ENCODE data around the gene FRYL. TPM values are rescaled to one million over a fixed set of nuclear protein-coding genes. Genes with fewer than 3 reads are reported as not detected.

The FRYL gene
- total RNA-seq, 1 experiment from 2014 or later = 45.8 TPM

DNA sequence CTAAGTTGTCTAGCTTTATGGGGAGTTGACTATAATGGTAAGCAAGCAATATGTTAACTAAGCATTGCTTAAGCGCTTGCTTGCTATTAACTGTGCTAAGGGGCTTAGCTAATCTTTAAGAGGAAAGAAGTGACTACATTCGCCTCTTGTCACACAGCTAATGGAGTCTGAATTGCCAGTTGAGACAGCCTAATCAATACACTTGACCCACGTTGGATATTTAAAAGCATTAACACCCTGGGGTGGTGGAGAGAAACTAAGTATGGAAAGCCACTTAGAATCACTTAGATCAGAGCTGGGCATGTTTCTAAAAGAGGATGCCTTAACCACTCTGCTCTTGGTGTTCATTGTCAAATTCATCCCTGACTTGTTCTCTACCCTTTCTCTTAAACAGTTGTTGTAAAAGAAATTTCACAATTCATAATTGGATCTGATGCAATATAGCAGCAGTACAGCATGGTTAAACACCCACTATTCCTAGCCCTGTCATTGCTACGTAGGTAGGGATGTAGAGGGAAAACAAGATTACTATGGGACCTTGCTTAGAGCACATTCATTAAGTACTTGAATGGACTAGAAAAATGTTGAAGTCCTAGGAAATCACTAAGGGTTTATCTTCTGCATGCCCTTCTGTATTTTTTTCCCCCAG lies 286.5 kb downstream of the FRYL start:
- DNase-seq = no peak
- Mint-ChIP-seq H3K27me3 (ENCODE audit: unreplicated experiment) (no peaks in the 10 kb centered on the region), H3K9me3 (ENCODE audit: low read depth, unreplicated experiment) (no peaks in the 10 kb centered on the region), H3K4me1 (ENCODE audit: low read depth, unreplicated experiment) (no peaks in the 10 kb centered on the region), H3K36me3 (ENCODE audit: insufficient read depth, unreplicated experiment) (no peaks in the 10 kb centered on the region), H3K4me3 (ENCODE audit: low read depth, unreplicated experiment) (no peak overlapping the region), H3K27ac (ENCODE audit: unreplicated experiment) (no peak overlapping the region)
- BruUV-seq (replicated peaks) = TSS peak; percentile 17
- intact Hi-C loops (cut with micrococcal nuclease; ENCODE audit: unreplicated experiment) = no loop called here
- CTCF ChIA-PET = no interaction called here
- TF ChIP-seq CTCF (IDR thresholded peaks at IDR 0.05; ENCODE audit: unreplicated experiment) = no peak

GRCh38 chr4:48491514-48492176 lies 288.4 kb downstream of the FRYL start:
- H3K4me1 Mint-ChIP-seq (ENCODE audit: low read depth, unreplicated experiment) = no peaks in the 10 kb centered on the region
- TF ChIP-seq CTCF (IDR thresholded peaks at IDR 0.05; ENCODE audit: unreplicated experiment) = no peak
- H3K36me3 Mint-ChIP-seq (ENCODE audit: insufficient read depth, unreplicated experiment) = no peaks in the 10 kb centered on the region
- intact Hi-C loops (cut with micrococcal nuclease; ENCODE audit: unreplicated experiment) = no loop called here
- H3K4me3 Mint-ChIP-seq (ENCODE audit: low read depth, unreplicated experiment) = no peak overlapping the region
- CTCF ChIA-PET = no interaction called here
- no peak for DNase-seq
- H3K9me3 Mint-ChIP-seq (ENCODE audit: low read depth, unreplicated experiment) = no peaks in the 10 kb centered on the region
- no peak overlapping the region for H3K27ac Mint-ChIP-seq (ENCODE audit: unreplicated experiment)
- BruUV-seq (replicated peaks) = no TSS peak
- no peaks in the 10 kb centered on the region for H3K27me3 Mint-ChIP-seq (ENCODE audit: unreplicated experiment)

GRCh38 chr4:48490680-48491513 lies 289.2 kb downstream of the FRYL start:
- no peak for DNase-seq
- CTCF ChIA-PET = no interaction called here
- Mint-ChIP-seq H3K36me3 (ENCODE audit: insufficient read depth, unreplicated experiment) (no peaks in the 10 kb centered on the region), H3K9me3 (ENCODE audit: low read depth, unreplicated experiment) (no peaks in the 10 kb centered on the region), H3K4me3 (ENCODE audit: low read depth, unreplicated experiment) (no peak overlapping the region), H3K4me1 (ENCODE audit: low read depth, unreplicated experiment) (no peaks in the 10 kb centered on the region), H3K27me3 (ENCODE audit: unreplicated experiment) (no peaks in the 10 kb centered on the region), H3K27ac (ENCODE audit: unreplicated experiment) (no peak overlapping the region)
- TF ChIP-seq CTCF (IDR thresholded peaks at IDR 0.05; ENCODE audit: unreplicated experiment) = no peak
- BruUV-seq (replicated peaks) = no TSS peak
- intact Hi-C loops (cut with micrococcal nuclease; ENCODE audit: unreplicated experiment) = no loop called here

GRCh38 chr4:48490012-48490679 lies 289.9 kb downstream of the FRYL start, which contains the start of gene ZAR1:
ZAR1 (plus strand) TSS chr4:48490252; CDS start chr4:48490292, 40 bp downstream.
- Mint-ChIP-seq H3K9me3 (ENCODE audit: low read depth, unreplicated experiment) (no peaks in the 10 kb centered on the region), H3K4me3 (ENCODE audit: low read depth, unreplicated experiment) (peak within 1 kb of the TSS; percentile 62), H3K27me3 (ENCODE audit: unreplicated experiment) (peaks cover 3% of the 10 kb centered on the region), H3K27ac (ENCODE audit: unreplicated experiment) (no peak within 1 kb of the TSS), H3K36me3 (ENCODE audit: insufficient read depth, unreplicated experiment) (no peaks in the 10 kb centered on the region), H3K4me1 (ENCODE audit: low read depth, unreplicated experiment) (no peaks in the 10 kb centered on the region)
- DNase-seq = peak; percentile 5
- CTCF ChIA-PET = no interaction called here
- intact Hi-C loops (cut with micrococcal nuclease; ENCODE audit: unreplicated experiment) = no loop called here
- TF ChIP-seq CTCF (IDR thresholded peaks at IDR 0.05; ENCODE audit: unreplicated experiment) = no peak
- BruUV-seq (replicated peaks) = no TSS peak

All from Calu3 (cell line).